Measurements from ENCODE around the gene ACER3.

DNA sequence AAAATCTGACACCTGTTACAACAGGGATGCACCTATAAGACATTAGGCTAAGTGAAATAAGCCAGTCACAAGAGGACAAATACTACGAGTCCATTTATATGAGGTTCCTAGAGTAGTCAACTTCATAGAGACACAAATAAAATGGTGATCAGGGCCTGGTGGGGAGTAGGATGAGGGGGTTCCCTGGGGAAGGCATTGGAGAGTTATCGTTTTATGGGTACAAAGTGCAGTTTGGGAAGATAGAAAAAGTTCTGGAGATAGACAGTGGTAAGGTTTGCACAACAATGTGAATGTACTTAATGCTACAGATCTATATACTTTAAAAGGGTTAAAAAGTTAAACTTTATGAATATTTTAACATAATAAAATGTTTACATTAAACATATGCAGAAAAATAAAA is 142.1 kb downstream of the ACER3 start:
- TF ChIP-seq CTCF (IDR thresholded peaks at IDR 0.05) (no peak), POLR2A (IDR thresholded peaks at IDR 0.05) (no peak)

Data from thyroid gland (tissue), 4 donors.